NCI-H1930 (cell line): Measurements from ENCODE around the gene ALOX12.

Experiments
- DNase-seq, 2 experiments: peaks; one replicate each; lab custom pipeline; 2025; lab: John Stamatoyannopoulos, UW

ALOX12 gene

GRCh38 chr17:7022781-7023571, 27.1 kb downstream of the ALOX12 start, which contains the start of gene BCL6B:
BCL6B (plus strand) TSS chr17:7023050; CDS start chr17:7023672, 622 bp downstream.
- peak in 1 of 2 experiments; percentile 37 for DNase-seq

GRCh38 chr17:7023576-7024401, 27.9 kb downstream of the ALOX12 start:
- DNase-seq: peak; percentile 89 to 94

GRCh38 chr17:7024402-7024785, 28.5 kb downstream of the ALOX12 start:
- no peak for DNase-seq

- DNase-seq: no peak
These were observed 29.4 kb downstream of the ALOX12 start for GRCh38 chr17:7025245-7025644.

- no peak for DNase-seq
These were observed 30.7 kb downstream of the ALOX12 start for GRCh38 chr17:7026471-7027115.

- no peak for DNase-seq
These were observed 31.5 kb downstream of the ALOX12 start for GRCh38 chr17:7027335-7027734.

GRCh38 chr17:7029096-7029495, 33.2 kb downstream of the ALOX12 start:
- DNase-seq: no peak

GRCh38 chr17:7029659-7030058, 33.8 kb downstream of the ALOX12 start:
- no peak for DNase-seq

- DNase-seq: no peak
These were observed 39.2 kb downstream of the ALOX12 start for GRCh38 chr17:7034955-7035590.

GRCh38 chr17:7035591-7036368, 39.9 kb downstream of the ALOX12 start, which contains the start of gene SLC16A13:
SLC16A13 (plus strand) TSS chr17:7036015; CDS start chr17:7036383, 368 bp downstream.
- DNase-seq: peak; percentile 90 to 91

GRCh38 chr17:7038025-7038862, 42.4 kb downstream of the ALOX12 start:
- DNase-seq: no peak

GRCh38 chr17:7039832-7040231, 44.0 kb downstream of the ALOX12 start:
- no peak for DNase-seq

- no peak for DNase-seq
These were observed 46.0 kb downstream of the ALOX12 start for GRCh38 chr17:7041607-7042500.

- DNase-seq: no peak
These were observed 46.8 kb downstream of the ALOX12 start for GRCh38 chr17:7042501-7043181.

GRCh38 chr17:7043182-7043496, 47.3 kb downstream of the ALOX12 start:
- DNase-seq: no peak

GRCh38 chr17:7043497-7044198, 47.8 kb downstream of the ALOX12 start, which contains the start of gene SLC16A11:
SLC16A11 (minus strand) TSS chr17:7044092; CDS start chr17:7043513, 579 bp downstream.
- DNase-seq: peak; percentile 40 to 54

GRCh38 chr17:7045492-7046126, 49.8 kb downstream of the ALOX12 start:
- peak; percentile 27 to 60 for DNase-seq
